ENCODE results near the gene ANGPTL4. TPM values are rescaled to one million over a fixed set of nuclear protein-coding genes. Genes with fewer than 3 reads are reported as not detected.

ANGPTL4 gene
- polyA plus RNA-seq, 2 of the 4 experiments (the other 2 are of a cell fraction) = 12.3 to 30.8 TPM

- CTCF ChIA-PET = interaction anchor here (1.2 to 6.2 kb wide), 3 partner anchors 13 to 31 kb away, joined by 3 to 50 read pairs (median 8); no protein-coding TSS in a partner anchor
- no peak for FAIRE-seq
- Histone ChIP-seq H3K4me3 (no peak overlapping the region; the same call in 2 of the 3 replicates), H3K27ac (peak overlapping the region in 1 of 2 experiments; percentile 79; a peak in 2 of 6 replicates), H3K9me3 (no peaks in the 10 kb centered on the region), H3K4me1 (peaks cover 54% of the 10 kb centered on the region), H3K4me2 (peak overlapping the region; percentile 85; the same call in 1 of the 3 replicates)
- no peak for DNase-seq (ENCODE audit: low read depth in 1 of 2, low spot score in 1 of 2)
- no peak for ATAC-seq
- WGBS (ENCODE audit: missing lambda C conversion rate) = 91% methylated on average over 6 of the region's 11 CpGs
- no peak for TF ChIP-seq PHF8 (IDR thresholded peaks at IDR 0.05; ENCODE audit: borderline replicate concordance, low read depth)
- TF ChIP-seq POLR2AphosphoS2 (conservative IDR thresholded peaks at IDR 0.05; ENCODE audit: low read length) = no peak
- no peak for TF ChIP-seq RARB (CRISPR knock-in tag; IDR thresholded peaks at IDR 0.05)
- POLR2A ChIA-PET = interaction anchor here (0.6 to 1.1 kb wide), 2 partner anchors 11 to 58 kb away, joined by 3 read pairs; no protein-coding TSS in a partner anchor
Measured at GRCh38 chr19:8366121-8366581, 2.2 kb downstream of the ANGPTL4 start.

- POLR2A ChIA-PET = no interaction called here
- DNase-seq (ENCODE audit: low read depth in 1 of 2, low spot score in 1 of 2) = no peak
- no peak for FAIRE-seq
- ATAC-seq = no peak
- Histone ChIP-seq H3K4me1 (peaks cover 47% of the 10 kb centered on the region), H3K9me3 (no peaks in the 10 kb centered on the region), H3K4me3 (peak overlapping the region; percentile 25; the same call in 1 of the 3 replicates), H3K27ac (peak overlapping the region; percentile 51 to 79; a peak in 5 of 6 replicates), H3K4me2 (peak overlapping the region; percentile 85)
- no peak for TF ChIP-seq USF2 (IDR thresholded peaks at IDR 0.05)
- TF ChIP-seq MAZ (IDR thresholded peaks at IDR 0.05; ENCODE audit: borderline replicate concordance, low read depth, low read length) = no peak
- no peak for TF ChIP-seq HOXB13 (CRISPR knock-in tag; IDR thresholded peaks at IDR 0.05; ENCODE audit: low read depth)
- TF ChIP-seq MYC (IDR thresholded peaks at IDR 0.05; ENCODE audit: borderline replicate concordance, low read length) = no peak
- TF ChIP-seq TP53 (CRISPR knock-in tag; IDR thresholded peaks at IDR 0.05) = no peak
- TF ChIP-seq NR3C1 (IDR thresholded peaks at IDR 0.05) = no peak
- TF ChIP-seq SMC3 (IDR thresholded peaks at IDR 0.05) = no peak
- TF ChIP-seq KDM5A (IDR thresholded peaks at IDR 0.05) = no peak
- no peak for TF ChIP-seq BCL3 (IDR thresholded peaks at IDR 0.05)
- TF ChIP-seq, protein P1, sequence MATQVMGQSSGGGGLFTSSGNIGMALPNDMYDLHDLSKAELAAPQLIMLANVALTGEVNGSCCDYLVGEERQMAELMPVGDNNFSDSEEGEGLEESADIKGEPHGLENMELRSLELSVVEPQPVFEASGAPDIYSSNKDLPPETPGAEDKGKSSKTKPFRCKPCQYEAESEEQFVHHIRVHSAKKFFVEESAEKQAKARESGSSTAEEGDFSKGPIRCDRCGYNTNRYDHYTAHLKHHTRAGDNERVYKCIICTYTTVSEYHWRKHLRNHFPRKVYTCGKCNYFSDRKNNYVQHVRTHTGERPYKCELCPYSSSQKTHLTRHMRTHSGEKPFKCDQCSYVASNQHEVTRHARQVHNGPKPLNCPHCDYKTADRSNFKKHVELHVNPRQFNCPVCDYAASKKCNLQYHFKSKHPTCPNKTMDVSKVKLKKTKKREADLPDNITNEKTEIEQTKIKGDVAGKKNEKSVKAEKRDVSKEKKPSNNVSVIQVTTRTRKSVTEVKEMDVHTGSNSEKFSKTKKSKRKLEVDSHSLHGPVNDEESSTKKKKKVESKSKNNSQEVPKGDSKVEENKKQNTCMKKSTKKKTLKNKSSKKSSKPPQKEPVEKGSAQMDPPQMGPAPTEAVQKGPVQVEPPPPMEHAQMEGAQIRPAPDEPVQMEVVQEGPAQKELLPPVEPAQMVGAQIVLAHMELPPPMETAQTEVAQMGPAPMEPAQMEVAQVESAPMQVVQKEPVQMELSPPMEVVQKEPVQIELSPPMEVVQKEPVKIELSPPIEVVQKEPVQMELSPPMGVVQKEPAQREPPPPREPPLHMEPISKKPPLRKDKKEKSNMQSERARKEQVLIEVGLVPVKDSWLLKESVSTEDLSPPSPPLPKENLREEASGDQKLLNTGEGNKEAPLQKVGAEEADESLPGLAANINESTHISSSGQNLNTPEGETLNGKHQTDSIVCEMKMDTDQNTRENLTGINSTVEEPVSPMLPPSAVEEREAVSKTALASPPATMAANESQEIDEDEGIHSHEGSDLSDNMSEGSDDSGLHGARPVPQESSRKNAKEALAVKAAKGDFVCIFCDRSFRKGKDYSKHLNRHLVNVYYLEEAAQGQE (IDR thresholded peaks at IDR 0.05) = no peak
- no peak for TF ChIP-seq ZNF302 (CRISPR knock-in tag; IDR thresholded peaks at IDR 0.05)
- no peak for TF ChIP-seq ATOH8 (CRISPR knock-in tag; IDR thresholded peaks at IDR 0.05; ENCODE audit: low read depth)
- no peak for TF ChIP-seq ZC3H11A (IDR thresholded peaks at IDR 0.05)
- no peak for TF ChIP-seq RNF2 (IDR thresholded peaks at IDR 0.05; ENCODE audit: borderline replicate concordance, low read depth)
- CTCF ChIA-PET = interaction anchor here (0.8 to 6.2 kb wide), 2 partner anchors 10 to 13 kb away, joined by 3 to 50 read pairs; no protein-coding TSS in a partner anchor
- 88% methylated on average over 8 of the region's 13 CpGs for WGBS (ENCODE audit: missing lambda C conversion rate)
Measured at GRCh38 chr19:8366961-8367326, 3.0 kb downstream of the ANGPTL4 start.

All from A549 (cell line).